ENCODE data around the gene FHL2.

FHL2 gene

DNA sequence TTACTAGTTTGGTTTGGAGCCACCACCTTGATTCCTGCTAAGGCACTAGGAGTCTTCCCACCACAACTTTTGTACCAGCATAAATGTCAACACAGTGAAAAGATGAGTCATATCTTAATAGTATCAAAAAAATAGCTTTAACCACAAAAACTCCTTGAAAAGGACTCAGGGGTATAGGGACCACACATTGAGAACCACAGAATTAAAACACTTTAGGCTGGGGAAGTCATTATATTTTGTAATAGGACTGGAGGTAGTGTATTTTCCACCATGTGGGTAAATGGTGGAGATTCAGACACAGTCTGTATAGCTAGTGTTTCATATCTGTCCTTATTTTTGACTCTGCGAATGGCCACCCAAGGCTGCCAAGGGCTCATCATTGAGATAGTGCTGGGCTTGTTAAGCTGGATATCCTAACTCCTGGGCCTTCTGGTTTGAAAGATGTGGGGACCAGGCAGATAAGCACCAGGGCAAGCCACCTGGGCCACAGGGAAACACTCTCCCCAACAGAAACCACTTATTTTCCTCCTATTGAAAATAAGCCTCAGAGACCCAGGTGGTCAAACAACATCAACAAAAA, 19.1 kb upstream of the FHL2 start:
- no peak overlapping the region for H3K4me3 ChIP-seq (ENCODE audit: low read length)
- H3K9me3 ChIP-seq (ENCODE audit: control insufficient read depth, insufficient read depth, low read length): no peaks in the 10 kb centered on the region
- no peaks in the 10 kb centered on the region for H3F3A ChIP-seq (ENCODE audit: control insufficient read depth, insufficient read depth)
- TF ChIP-seq, protein P1, sequence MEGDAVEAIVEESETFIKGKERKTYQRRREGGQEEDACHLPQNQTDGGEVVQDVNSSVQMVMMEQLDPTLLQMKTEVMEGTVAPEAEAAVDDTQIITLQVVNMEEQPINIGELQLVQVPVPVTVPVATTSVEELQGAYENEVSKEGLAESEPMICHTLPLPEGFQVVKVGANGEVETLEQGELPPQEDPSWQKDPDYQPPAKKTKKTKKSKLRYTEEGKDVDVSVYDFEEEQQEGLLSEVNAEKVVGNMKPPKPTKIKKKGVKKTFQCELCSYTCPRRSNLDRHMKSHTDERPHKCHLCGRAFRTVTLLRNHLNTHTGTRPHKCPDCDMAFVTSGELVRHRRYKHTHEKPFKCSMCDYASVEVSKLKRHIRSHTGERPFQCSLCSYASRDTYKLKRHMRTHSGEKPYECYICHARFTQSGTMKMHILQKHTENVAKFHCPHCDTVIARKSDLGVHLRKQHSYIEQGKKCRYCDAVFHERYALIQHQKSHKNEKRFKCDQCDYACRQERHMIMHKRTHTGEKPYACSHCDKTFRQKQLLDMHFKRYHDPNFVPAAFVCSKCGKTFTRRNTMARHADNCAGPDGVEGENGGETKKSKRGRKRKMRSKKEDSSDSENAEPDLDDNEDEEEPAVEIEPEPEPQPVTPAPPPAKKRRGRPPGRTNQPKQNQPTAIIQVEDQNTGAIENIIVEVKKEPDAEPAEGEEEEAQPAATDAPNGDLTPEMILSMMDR (IDR thresholded peaks at IDR 0.05; ENCODE audit: low read depth, low read length, poor library complexity, severe bottlenecking): no peak
- no peak for TF ChIP-seq EZH2phosphoT487 (IDR thresholded peaks at IDR 0.05; ENCODE audit: borderline replicate concordance, low read length)
- no peaks in the 10 kb centered on the region for H3K79me2 ChIP-seq (ENCODE audit: control insufficient read depth, low read length)
- no peak overlapping the region for H3K4me2 ChIP-seq (ENCODE audit: low read length)
- peaks cover 13% of the 10 kb centered on the region for H3K27me3 ChIP-seq (ENCODE audit: control insufficient read depth, low read length)
- peaks cover 2% of the 10 kb centered on the region for H3K4me1 ChIP-seq (ENCODE audit: control insufficient read depth, low read length)
- H3K9me2 ChIP-seq (replicated peaks; ENCODE audit: control insufficient read depth, low read length): no peaks in the 10 kb centered on the region
- H3K36me3 ChIP-seq (ENCODE audit: control insufficient read depth, low read length): no peaks in the 10 kb centered on the region
- no peak overlapping the region for H3K27ac ChIP-seq (ENCODE audit: low read depth, low read length)
- H4K20me1 ChIP-seq (ENCODE audit: control insufficient read depth, insufficient read depth, low read depth, low read length): no peaks in the 10 kb centered on the region

DNA sequence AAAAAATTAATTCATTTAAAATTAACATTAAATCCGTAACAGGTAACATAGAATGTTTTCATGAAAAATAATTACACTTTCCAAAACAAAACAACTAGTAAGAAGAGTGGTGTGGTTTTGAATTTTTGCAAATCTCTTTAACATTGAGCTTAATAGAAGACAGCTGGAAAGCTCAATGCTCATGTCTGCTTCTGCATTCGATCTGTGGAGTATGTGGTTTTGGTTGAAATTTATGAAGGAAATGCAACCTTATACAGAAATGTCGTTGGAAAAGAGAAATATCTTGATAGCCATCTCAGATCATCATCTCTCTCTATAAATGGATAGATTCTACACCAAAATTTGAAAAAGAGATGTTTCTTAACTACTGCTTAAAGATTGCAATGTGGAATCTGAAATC, 17.3 kb upstream of the FHL2 start:
- Histone ChIP-seq H3K36me3 (ENCODE audit: control insufficient read depth, low read length) (no peaks in the 10 kb centered on the region), H4K20me1 (ENCODE audit: control insufficient read depth, insufficient read depth, low read depth, low read length) (no peaks in the 10 kb centered on the region), H3K79me2 (ENCODE audit: control insufficient read depth, low read length) (no peaks in the 10 kb centered on the region), H3K4me3 (ENCODE audit: low read length) (no peak overlapping the region), H3K4me1 (ENCODE audit: control insufficient read depth, low read length) (peaks cover 6% of the 10 kb centered on the region), H3F3A (ENCODE audit: control insufficient read depth, insufficient read depth) (no peaks in the 10 kb centered on the region), H3K9me2 (replicated peaks; ENCODE audit: control insufficient read depth, low read length) (no peaks in the 10 kb centered on the region), H3K27me3 (ENCODE audit: control insufficient read depth, low read length) (0 out of 2 replicates have a peak, but pooled peaks cover 8% of the 10 kb centered on the region), H3K9me3 (ENCODE audit: control insufficient read depth, insufficient read depth, low read length) (no peaks in the 10 kb centered on the region), H3K27ac (ENCODE audit: low read depth, low read length) (no peak overlapping the region), H3K4me2 (ENCODE audit: low read length) (no peak overlapping the region)
- TF ChIP-seq, protein P1 (IDR thresholded peaks at IDR 0.05; ENCODE audit: low read depth, low read length, poor library complexity, severe bottlenecking): no peak
- no peak for TF ChIP-seq EZH2phosphoT487 (IDR thresholded peaks at IDR 0.05; ENCODE audit: borderline replicate concordance, low read length)

DNA sequence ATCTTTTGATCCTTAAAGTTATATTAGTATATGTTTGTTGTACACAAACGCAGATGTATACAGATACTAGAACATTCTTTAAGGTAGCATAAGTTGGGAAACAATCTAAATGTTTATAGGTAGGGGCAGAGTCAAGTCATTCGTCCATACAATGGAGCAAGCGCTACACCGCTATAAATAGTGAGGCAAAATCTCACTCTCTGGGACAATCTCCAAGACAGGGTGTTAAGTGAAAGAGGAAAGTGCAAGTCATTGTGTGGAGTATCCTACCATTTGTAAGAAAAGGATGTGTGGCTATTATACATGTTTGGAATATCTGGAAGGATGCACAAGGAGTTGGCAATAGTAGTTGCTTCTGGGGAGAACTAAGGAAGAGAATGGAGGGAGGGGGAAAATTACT, 16.2 kb upstream of the FHL2 start:
- Histone ChIP-seq H3K27ac (ENCODE audit: low read depth, low read length) (no peak overlapping the region), H3K4me1 (ENCODE audit: control insufficient read depth, low read length) (peaks cover 6% of the 10 kb centered on the region), H3F3A (ENCODE audit: control insufficient read depth, insufficient read depth) (no peaks in the 10 kb centered on the region), H3K9me2 (replicated peaks; ENCODE audit: control insufficient read depth, low read length) (no peaks in the 10 kb centered on the region), H3K36me3 (ENCODE audit: control insufficient read depth, low read length) (no peaks in the 10 kb centered on the region), H3K79me2 (ENCODE audit: control insufficient read depth, low read length) (no peaks in the 10 kb centered on the region), H3K27me3 (ENCODE audit: control insufficient read depth, low read length) (0 out of 2 replicates have a peak, but pooled peaks cover 8% of the 10 kb centered on the region), H3K9me3 (ENCODE audit: control insufficient read depth, insufficient read depth, low read length) (no peaks in the 10 kb centered on the region), H4K20me1 (ENCODE audit: control insufficient read depth, insufficient read depth, low read depth, low read length) (no peaks in the 10 kb centered on the region), H3K4me3 (ENCODE audit: low read length) (no peak overlapping the region), H3K4me2 (ENCODE audit: low read length) (no peak overlapping the region)
- TF ChIP-seq EZH2phosphoT487 (IDR thresholded peaks at IDR 0.05; ENCODE audit: borderline replicate concordance, low read length): no peak
- TF ChIP-seq, protein P1 (IDR thresholded peaks at IDR 0.05; ENCODE audit: low read depth, low read length, poor library complexity, severe bottlenecking): no peak

All from DOHH2 (cell line).